HL-60 (cell line): ENCODE results near the gene IL1RAPL2.

Experiments
- CTCF ChIP-seq: IDR thresholded peaks from one replicate; pipeline ENCODE4 v1.5.1; 2011; ENCODE audit warnings: low read length, control low read depth, inconsistent platforms; ENCODE audit not compliant: insufficient read depth
- POLR2AphosphoS5 ChIP-seq: IDR thresholded peaks from 2 replicates; pipeline ENCODE4 v1.6.1; 2012; ENCODE audit warnings: low read depth
- REST ChIP-seq: IDR thresholded peaks from 2 replicates; pipeline ENCODE4 v1.6.1; 2012; ENCODE audit warnings: low read depth; ENCODE audit not compliant: insufficient replicate concordance
- SPI1 ChIP-seq: IDR thresholded peaks from 2 replicates; pipeline ENCODE4 v1.6.1; 2012; ENCODE audit warnings: low read depth, mild to moderate bottlenecking, borderline replicate concordance

- TF ChIP-seq CTCF (no peak), POLR2AphosphoS5 (no peak), SPI1 (no peak), REST (no peak)
Observed at GRCh38 chrX:104522386-104522785, 43.6 kb upstream of the IL1RAPL2 start.
